Mesodermal cell (in vitro differentiated cells): ENCODE results near the gene SPINK4.
A peak's percentile ranks its signal among the peaks of the same experiment; 100 is the strongest.

ENCODE experiments used
- H3K27ac ChIP-seq: 2 replicates; pipeline ENCODE4 v1.7.0; 2013; ENCODE audit warnings: mild to moderate bottlenecking, low read depth, low read length, moderate library complexity; ENCODE audit not compliant: severe bottlenecking
- H3K36me3 ChIP-seq: 2 replicates; pipeline ENCODE4 v1.7.1; 2013; ENCODE audit warnings: mild to moderate bottlenecking, low read length, moderate library complexity; ENCODE audit not compliant: control insufficient read depth, insufficient read depth
- H3K4me1 ChIP-seq: one replicate; pipeline ENCODE4 v1.7.1; 2013; ENCODE audit warnings: mild to moderate bottlenecking, low read length; ENCODE audit not compliant: insufficient read depth, control insufficient read depth, poor library complexity, severe bottlenecking
- H3K4me3 ChIP-seq: 2 replicates; pipeline ENCODE4 v1.7.0; 2013; ENCODE audit warnings: low read length, control low read depth, mild to moderate bottlenecking; ENCODE audit not compliant: insufficient read depth, poor library complexity, severe bottlenecking; ENCODE audit errors: extremely low read depth
- H3K9me3 ChIP-seq: 2 replicates; pipeline ENCODE4 v1.7.1; 2013; ENCODE audit warnings: mild to moderate bottlenecking, low read length, moderate library complexity; ENCODE audit not compliant: control insufficient read depth
- WGBS, 2 experiments: methylation state at CpG; one replicate each; pipeline ENCODE4 v1.1.5; 2013; ENCODE audit warnings: missing lambda C conversion rate in 2 of 2; ENCODE audit not compliant: insufficient coverage in 2 of 2; 5-methylcytosine and 5-hydroxymethylcytosine counted together

SPINK4 gene

DNA sequence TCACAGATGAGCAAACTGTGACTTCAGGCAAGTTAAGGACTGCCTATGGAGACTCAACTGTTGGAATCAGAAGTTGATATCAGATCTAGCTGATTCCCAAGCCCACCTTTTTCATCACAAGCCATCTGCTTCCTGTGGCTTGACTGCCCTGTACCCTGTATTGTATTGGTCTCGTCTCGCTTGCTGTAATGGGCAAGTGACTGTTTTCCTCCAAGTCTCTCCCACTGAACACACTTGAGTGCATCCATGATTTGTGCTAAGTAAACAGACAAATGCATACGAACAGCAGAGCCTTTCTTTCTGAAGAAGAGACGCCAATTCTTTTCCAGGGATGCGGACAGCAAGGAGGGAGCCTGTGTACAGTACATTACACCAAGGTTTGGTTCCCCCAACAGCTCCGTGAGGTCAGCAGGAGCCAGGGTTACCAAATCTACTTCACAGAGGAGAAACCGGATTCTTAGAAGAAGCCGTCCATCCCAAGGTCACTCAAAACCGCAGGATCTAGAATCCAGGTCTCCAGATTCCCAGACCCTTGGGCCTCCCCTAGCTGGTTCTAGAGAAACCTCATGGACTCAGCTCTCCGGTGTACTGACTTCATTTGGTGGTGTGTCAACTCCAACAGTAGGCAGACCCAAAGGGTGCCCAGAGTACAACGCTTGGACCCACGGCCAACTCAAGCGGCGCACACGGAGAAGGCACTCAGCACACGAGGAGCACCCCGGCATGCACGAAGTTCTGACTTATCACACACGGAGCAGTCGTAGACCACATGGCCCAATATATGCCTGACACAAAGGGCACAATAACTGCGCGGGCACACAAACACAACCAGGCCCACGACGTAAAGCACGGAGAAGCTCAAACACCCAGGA lies 23.4 kb downstream of the SPINK4 start:
- WGBS, 2 experiments, result 6 to 10% methylated on average over 18 to 22 of the region's 25 CpGs
- Histone ChIP-seq H3K27ac (no peak overlapping the region), H3K9me3 (no peaks in the 10 kb centered on the region), H3K4me3 (peak overlapping the region; percentile 90), H3K36me3 (peaks cover 66% of the 10 kb centered on the region), H3K4me1 (no peaks in the 10 kb centered on the region)

DNA sequence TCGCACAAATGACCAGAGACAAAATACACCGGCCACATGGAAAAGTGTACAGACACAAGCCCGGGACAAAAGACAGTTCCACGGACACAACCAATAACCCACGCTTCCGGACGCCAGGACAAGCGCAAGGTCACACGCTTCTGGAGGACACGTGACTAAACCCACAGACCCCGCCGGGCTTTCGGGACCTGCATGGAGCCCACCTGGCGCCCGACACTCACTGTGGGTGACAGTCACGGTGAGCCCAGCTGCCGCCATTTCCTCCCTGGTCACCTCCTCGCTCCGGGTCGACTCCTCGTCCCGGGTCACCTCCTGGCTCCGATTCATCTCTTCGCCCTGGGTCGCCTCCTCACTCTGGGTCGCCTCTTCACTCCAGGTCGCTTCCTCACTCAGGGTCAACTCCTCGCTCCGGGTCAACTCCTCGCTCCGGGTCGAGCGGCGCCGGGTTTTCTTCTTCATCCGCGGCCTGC lies 24.1 kb downstream of the SPINK4 start:
- Histone ChIP-seq H3K4me1 (no peaks in the 10 kb centered on the region), H3K36me3 (peaks cover 63% of the 10 kb centered on the region), H3K27ac (peak overlapping the region; percentile 16), H3K9me3 (no peaks in the 10 kb centered on the region), H3K4me3 (peak overlapping the region; percentile 90)
- 0% methylated on average over 36 to 37 of the region's 37 CpGs for WGBS, 2 experiments

DNA sequence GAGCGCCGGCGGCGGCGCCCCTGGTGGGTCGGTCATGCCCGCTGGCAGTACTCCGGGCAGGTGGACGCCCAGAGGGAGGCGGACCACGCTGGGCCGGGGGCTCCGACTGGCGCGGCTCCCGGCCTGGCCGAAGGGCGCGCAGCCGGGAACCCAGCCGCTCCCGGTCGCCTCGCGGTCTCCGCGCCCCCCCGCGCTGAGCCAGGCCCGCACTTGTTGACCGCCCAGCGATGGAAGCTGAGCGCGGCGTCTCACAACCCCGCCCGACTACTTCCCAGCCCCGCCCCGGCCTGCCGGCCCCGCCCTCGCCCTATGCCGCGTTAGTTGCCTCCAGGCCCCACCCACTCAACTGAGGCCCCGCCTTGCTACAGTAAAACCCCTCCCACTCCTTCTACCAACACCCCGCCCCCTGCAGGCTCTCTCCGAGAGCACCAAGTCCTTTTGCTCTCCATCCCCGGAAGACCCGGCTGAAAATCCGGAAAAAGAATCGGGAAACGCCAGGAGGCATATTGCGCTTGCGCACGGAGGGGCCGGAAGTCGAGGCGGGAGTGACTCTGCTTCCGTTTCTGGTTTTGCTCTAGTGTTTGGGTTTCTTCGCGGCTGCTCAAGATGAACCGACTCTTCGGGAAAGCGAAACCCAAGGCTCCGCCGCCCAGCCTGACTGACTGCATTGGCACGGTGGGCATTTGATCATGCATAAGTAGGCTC lies 24.7 kb downstream of the SPINK4 start, which contains the start of the genes BAG1 and CHMP5:
TSS of gene BAG1 (minus strand) at position 236 of the 705 bp plus-strand sequence.
TSS of gene CHMP5 (plus strand) at position 577 of the 705 bp plus-strand sequence. CDS start at position 607, 30 bp downstream.
- Histone ChIP-seq H3K4me1 (no peaks in the 10 kb centered on the region), H3K36me3 (peaks cover 64% of the 10 kb centered on the region), H3K4me3 (peak within 1 kb of the TSS; percentile 90), H3K9me3 (no peaks in the 10 kb centered on the region), H3K27ac (peak within 1 kb of the TSS; percentile 16)
- WGBS, 2 experiments, result 0% methylated on average over 47 to 63 of the region's 67 CpGs

DNA sequence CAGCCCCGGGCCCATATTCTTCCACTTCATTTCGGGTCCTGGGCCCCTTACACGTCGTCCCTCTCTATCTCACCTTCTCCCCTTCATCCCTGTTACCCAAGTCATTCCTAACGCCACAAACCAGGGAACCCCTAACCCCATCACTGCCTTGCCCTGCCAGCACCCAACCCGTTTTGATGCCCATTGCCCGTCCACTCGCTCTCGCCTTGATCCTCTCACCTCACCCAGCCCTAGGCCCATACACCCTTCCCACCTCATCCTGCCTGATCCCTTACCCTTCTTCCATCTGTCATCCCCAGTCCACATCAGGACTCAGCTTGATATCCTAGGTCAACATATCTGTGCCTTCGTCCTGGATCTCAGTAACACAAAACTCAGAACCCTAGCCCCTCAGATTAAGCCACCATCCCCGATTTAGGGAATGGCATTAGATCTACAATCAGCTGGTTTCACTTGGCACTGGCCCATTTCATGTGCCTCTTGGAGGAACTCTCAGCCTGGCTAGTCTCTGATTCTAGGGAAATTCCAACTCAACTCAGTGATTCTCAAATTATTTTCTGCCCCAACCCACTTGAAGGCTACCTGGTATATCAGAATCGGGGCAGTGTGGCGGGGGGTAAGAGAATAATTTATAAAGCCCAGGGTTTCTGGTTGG lies 25.4 kb downstream of the SPINK4 start:
- peaks cover 62% of the 10 kb centered on the region for H3K36me3 ChIP-seq
- no peaks in the 10 kb centered on the region for H3K4me1 ChIP-seq
- H3K9me3 ChIP-seq, result no peaks in the 10 kb centered on the region
- WGBS, 2 experiments, result 8 to 13% methylated on average over 9 to 11 of the region's 13 CpGs
- H3K4me3 ChIP-seq, result peak overlapping the region; percentile 90
- no peak overlapping the region for H3K27ac ChIP-seq

DNA sequence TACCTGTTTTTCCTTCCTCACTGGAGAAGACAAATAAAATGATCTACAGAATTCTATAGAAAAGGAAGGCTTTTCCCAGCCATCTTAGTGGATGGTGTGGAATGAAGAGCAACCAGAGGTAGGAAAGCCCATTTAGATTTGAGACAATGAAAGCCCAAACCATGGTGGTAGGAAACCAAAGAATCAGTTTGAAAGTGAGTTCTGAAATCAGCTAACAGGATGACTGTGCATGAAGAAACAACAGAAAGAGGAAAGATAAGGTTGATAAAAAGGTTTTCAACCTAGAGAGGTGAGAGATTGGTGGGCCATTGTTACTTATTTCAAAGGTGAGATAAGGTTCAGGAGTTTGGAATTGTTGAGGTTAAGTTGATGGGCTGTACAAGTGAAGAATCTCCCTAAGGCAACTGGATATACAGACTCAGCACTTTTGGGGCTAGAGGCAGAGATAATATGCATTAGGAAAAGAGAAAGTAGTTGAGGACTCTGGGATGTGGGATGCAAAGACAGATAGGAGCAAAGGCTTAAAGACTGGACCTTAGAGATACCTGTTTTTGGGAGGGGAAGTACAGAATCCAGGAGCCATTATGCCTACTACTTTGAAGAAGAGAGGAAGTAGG lies 27.3 kb downstream of the SPINK4 start:
- Histone ChIP-seq H3K36me3 (peaks cover 62% of the 10 kb centered on the region), H3K9me3 (no peaks in the 10 kb centered on the region), H3K27ac (no peak overlapping the region), H3K4me3 (no peak overlapping the region), H3K4me1 (no peaks in the 10 kb centered on the region)

DNA sequence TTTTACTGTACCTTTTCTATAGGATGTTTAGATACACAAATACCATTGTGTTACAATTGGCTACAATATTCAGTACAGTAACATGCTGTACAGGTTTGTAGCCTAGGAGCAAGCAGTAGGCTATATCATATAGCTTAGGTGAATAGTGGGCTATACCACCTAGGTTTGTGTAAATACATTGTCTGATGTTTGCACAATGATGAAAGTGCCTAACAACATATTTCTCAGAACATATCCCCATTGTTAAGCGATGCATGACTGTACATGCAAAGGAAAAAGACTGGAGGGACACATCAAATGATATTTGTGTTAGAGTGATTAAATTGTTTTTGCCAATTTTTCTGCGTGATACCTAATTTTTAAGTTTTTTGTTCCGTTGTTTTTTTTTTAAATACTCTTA lies 30.2 kb downstream of the SPINK4 start:
- H3K4me3 ChIP-seq, result no peak overlapping the region
- no peak overlapping the region for H3K27ac ChIP-seq
- 100% methylated on average over 2 of the region's 3 CpGs; no CpG with 5 or more reads in 1 of the 2 experiments for WGBS, 2 experiments
- H3K36me3 ChIP-seq, result peaks cover 82% of the 10 kb centered on the region
- H3K4me1 ChIP-seq, result no peaks in the 10 kb centered on the region
- H3K9me3 ChIP-seq, result no peaks in the 10 kb centered on the region

DNA sequence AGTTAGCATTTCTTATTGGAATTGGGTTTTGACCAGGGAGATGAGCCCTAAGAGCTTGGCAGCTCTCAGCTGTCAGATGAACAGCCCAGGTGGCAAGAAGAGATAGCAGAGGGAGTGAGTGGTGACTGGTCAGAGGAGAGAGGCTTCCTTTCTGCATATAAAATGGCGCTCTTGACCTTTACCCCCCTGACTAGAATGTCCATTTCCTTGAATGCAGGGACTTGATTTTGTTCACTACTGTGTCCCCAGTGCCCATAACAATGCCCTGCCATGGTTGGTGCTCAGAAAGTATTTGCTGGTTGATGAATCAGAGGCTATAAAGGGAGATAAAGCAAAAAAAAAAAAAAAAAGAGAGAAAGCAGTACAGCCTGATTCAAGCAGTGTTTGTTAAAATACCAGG lies 32.1 kb downstream of the SPINK4 start:
- H3K4me1 ChIP-seq, result no peaks in the 10 kb centered on the region
- no peaks in the 10 kb centered on the region for H3K9me3 ChIP-seq
- H3K4me3 ChIP-seq, result no peak overlapping the region
- 100% methylated on average over 1 of the region's 1 CpG; no CpG with 5 or more reads in 1 of the 2 experiments for WGBS, 2 experiments
- peaks cover 90% of the 10 kb centered on the region for H3K36me3 ChIP-seq
- no peak overlapping the region for H3K27ac ChIP-seq

DNA sequence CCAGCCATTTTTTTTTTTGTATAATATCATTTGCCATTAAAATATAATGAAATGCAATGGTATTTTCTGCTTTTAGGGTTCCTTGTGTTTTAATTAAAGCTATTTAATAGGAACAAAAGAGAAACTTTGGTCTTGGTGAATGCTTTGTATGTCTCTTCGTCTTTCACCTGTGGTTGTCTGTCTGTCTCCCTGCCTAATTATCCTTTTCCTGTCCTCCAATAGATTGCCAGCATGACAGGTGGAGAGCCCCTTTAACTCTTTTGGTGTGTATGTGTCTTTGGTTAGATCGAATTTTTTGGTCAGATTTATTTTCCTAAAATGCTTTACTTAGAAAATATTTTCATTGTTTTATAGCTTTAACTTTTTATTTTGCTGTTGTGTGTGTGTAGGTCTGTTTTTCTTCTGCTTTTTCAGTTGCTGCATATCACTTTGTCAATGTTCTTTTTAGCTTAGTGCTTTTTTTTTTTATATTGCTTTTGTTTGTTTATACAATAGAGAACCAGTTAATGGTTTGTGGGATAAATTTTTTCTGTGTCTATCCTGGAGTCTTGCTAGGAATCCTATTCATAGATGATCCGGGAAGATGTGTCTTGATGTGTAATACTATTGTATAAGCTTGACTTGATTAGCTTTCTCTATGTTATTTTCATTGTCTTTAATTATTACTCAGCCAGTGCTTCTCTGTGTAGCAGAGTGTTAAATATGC lies 33.5 kb downstream of the SPINK4 start:
- H3K4me1 ChIP-seq, result no peaks in the 10 kb centered on the region
- H3K27ac ChIP-seq, result no peak overlapping the region
- no peaks in the 10 kb centered on the region for H3K9me3 ChIP-seq
- no peak overlapping the region for H3K4me3 ChIP-seq
- WGBS, 2 experiments, result 100% methylated on average over 1 of the region's 3 CpGs; no CpG with 5 or more reads in 1 of the 2 experiments
- H3K36me3 ChIP-seq, result peaks cover 89% of the 10 kb centered on the region

DNA sequence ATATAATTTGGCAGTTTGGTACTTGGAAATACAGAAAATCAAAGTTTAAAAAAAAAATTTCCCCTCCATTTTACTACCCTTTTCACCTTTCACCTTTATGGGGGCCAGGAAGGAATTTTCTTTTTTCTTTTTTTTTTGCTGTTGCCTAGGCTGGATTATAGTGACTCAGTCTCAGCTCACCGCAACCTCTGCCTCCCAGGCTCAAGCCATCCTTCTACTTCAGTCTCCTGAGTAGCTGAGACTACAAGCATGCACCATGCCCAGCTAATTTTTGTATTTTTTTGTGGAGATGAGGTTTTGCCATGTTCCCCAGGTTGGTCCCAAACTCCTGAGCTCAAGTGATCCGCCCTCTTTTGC lies 34.0 kb downstream of the SPINK4 start:
- Histone ChIP-seq H3K9me3 (no peaks in the 10 kb centered on the region), H3K4me1 (no peaks in the 10 kb centered on the region), H3K36me3 (peaks cover 93% of the 10 kb centered on the region), H3K27ac (no peak overlapping the region), H3K4me3 (no peak overlapping the region)
- 100% methylated on average over 1 of the region's 2 CpGs for WGBS, 2 experiments

DNA sequence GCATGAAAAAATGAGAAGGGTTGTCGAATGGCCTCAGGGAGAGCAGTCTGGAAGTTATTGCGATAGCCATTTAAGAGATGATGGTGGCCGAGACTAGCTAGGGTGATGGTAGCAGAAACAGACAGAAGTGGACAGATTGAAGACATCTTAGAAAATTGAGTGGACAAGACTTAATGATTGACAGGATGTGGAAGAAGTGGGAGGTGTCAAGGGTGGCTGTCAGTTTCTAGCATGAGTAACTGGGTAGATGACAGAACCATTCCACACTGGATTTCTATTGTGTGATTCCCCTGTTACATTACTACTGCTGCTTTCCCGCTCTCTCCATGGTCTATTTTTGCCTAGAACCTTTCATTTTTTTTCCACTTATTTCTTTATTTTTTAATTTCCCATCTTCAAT lies 37.5 kb downstream of the SPINK4 start:
- Histone ChIP-seq H3K27ac (no peak overlapping the region), H3K4me1 (no peaks in the 10 kb centered on the region), H3K36me3 (peaks cover 90% of the 10 kb centered on the region), H3K4me3 (no peak overlapping the region), H3K9me3 (no peaks in the 10 kb centered on the region)
- WGBS, 2 experiments, result 95 to 98% methylated on average over 4 of the region's 4 CpGs
